OCI-LY1 (cell line): ENCODE results near the gene SNRPD1.

Experiments
- H2AFZ ChIP-seq: fragments of 200-600 bp; sonication (generic), shearing (Covaris generic); 2 replicates; pipeline ENCODE4 v1.6.0; 2014; ENCODE audit warnings: antibody characterized with exemption, mild to moderate bottlenecking, low read length
- H3F3A ChIP-seq: fragments of 200-600 bp; sonication (generic), shearing (Covaris generic); 2 replicates; pipeline ENCODE4 v1.6.0; 2014; ENCODE audit warnings: mild to moderate bottlenecking, antibody characterized with exemption, low read length, moderate library complexity; ENCODE audit not compliant: insufficient read depth
- H3K27ac ChIP-seq: fragments of 200-600 bp; sonication (generic); 2 replicates; pipeline ENCODE4 v1.5.1; 2014; ENCODE audit warnings: low read length, mixed run types, mild to moderate bottlenecking, low read depth; ENCODE audit not compliant: poor library complexity, severe bottlenecking
- H3K27me3 ChIP-seq: fragments of 200-600 bp; sonication (generic); 2 replicates; pipeline ENCODE4 v1.6.0; 2014; ENCODE audit warnings: antibody characterized with exemption, mild to moderate bottlenecking, low read length, moderate library complexity; ENCODE audit not compliant: insufficient read depth
- H3K36me3 ChIP-seq: fragments of 200-600 bp; sonication (generic); 2 replicates; pipeline ENCODE4 v1.6.1; 2014; ENCODE audit warnings: mild to moderate bottlenecking, antibody characterized with exemption, low read length, moderate library complexity, mixed read lengths; ENCODE audit not compliant: insufficient read depth
- H3K4me1 ChIP-seq: fragments of 200-600 bp; sonication (generic); 2 replicates; pipeline ENCODE4 v1.5.1; 2014; ENCODE audit warnings: mild to moderate bottlenecking, low read length, moderate library complexity; ENCODE audit not compliant: insufficient read depth, severe bottlenecking
- H3K4me2 ChIP-seq: fragments of 200-600 bp; sonication (generic), shearing (Covaris generic); 2 replicates; pipeline ENCODE4 v1.6.1; 2014; ENCODE audit warnings: low read length
- H3K4me3 ChIP-seq: fragments of 200-600 bp; sonication (generic); 2 replicates; pipeline ENCODE4 v1.5.1; 2014; ENCODE audit warnings: low read length, low read depth, mild to moderate bottlenecking, mixed read lengths; ENCODE audit not compliant: poor library complexity, severe bottlenecking
- H3K79me2 ChIP-seq: fragments of 200-600 bp; shearing (Covaris generic); 2 replicates; pipeline ENCODE4 v1.6.1; 2016; ENCODE audit warnings: mixed run types, low read length, mixed read lengths; ENCODE audit not compliant: insufficient read depth
- H3K9ac ChIP-seq: fragments of 200-600 bp; sonication (generic), shearing (Covaris generic); 2 replicates; pipeline ENCODE4 v1.6.1; 2014; ENCODE audit warnings: mild to moderate bottlenecking, low read length, mixed read lengths
- H3K9me2 ChIP-seq: fragments of 200-600 bp; sonication (generic), shearing (Covaris generic); 2 replicates; pipeline ENCODE4 v1.6.1; 2014; ENCODE audit warnings: low read depth, mild to moderate bottlenecking, low read length, mixed read lengths
- H3K9me3 ChIP-seq: fragments of 200-600 bp; shearing (Covaris generic); 2 replicates; pipeline ENCODE4 v1.6.1; 2014; ENCODE audit warnings: low read length, mixed read lengths
- H4K20me1 ChIP-seq: fragments of 200-600 bp; sonication (generic), shearing (Covaris generic); 2 replicates; pipeline ENCODE4 v1.6.0; 2016; ENCODE audit warnings: mild to moderate bottlenecking, low read length; ENCODE audit not compliant: insufficient read depth
- EZH2 ChIP-seq: fragments of 200-600 bp; sonication (generic), shearing (Covaris generic); IDR thresholded peaks from 2 replicates; pipeline ENCODE4 v1.8.0; 2017; ENCODE audit warnings: borderline replicate concordance, mixed run types, mild to moderate bottlenecking, antibody characterized with exemption, low read length, moderate library complexity, mixed read lengths
- TF ChIP-seq, protein P1 (sequence below): fragments of 200-600 bp; sonication (generic), shearing (Covaris generic); IDR thresholded peaks from 2 replicates; pipeline ENCODE4 v1.5.1; 2017; ENCODE audit warnings: mild to moderate bottlenecking, antibody characterized with exemption, low read length, moderate library complexity, mixed read lengths

The SNRPD1 gene

DNA sequence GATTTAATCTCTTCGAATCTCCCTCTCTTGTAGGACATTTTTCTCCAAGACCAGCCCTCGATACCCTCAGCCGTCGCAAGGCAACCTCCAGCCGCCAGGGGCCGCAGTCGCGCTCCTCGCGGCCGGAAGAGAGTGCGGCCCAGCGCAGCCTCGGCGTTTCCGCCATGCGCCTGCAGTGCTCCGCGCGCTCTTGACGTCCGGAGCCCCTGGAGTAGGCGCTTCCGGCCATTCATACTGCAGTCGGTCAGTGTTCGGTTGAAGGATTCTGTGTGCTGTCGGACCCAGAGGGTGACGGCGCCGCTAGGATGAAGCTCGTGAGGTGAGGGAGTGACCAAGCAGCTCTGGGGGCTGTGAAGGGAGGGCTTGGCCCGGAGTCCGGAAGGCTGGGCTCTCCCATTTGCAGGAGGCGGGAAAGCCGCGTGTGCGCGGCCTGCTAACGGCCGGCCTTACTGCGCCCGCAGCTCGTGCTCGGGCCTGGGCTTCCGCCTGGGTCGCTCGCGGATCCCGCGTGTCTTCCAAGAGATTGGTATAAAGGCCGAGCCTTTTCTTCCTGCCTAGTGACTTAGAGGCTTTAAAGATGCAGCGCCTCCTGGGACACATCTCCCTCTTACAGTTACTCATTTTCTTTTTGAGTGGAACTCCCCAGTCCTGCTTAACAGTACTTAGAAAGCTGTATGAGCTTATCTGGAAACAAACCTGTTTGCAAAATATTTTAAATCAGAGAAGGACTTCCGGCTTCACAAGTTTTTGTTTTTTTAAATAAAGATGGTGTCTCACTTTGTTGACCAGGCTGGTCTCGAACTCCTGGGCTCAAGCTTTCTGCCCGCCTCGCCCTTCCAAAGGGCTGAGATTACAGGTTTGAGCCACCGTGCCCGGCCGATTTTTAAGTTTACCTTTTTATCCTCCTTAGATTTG lies at the start of gene SNRPD1:
Gene SNRPD1 (plus strand): TSS at position 190 of the 915 bp plus-strand sequence. CDS start 116 bp downstream, at position 306.
- Histone ChIP-seq H3F3A (no peaks in the 10 kb centered on the region), H3K9ac (peak within 1 kb of the TSS; percentile 89), H3K27me3 (no peaks in the 10 kb centered on the region), H3K79me2 (peaks cover 50% of the 10 kb centered on the region), H3K9me3 (no peaks in the 10 kb centered on the region), H3K27ac (peak within 1 kb of the TSS; percentile 87), H3K9me2 (no peaks in the 10 kb centered on the region), H3K4me1 (peaks cover 28% of the 10 kb centered on the region), H3K4me2 (peak within 1 kb of the TSS; percentile 83), H3K36me3 (peaks cover 37% of the 10 kb centered on the region), H2AFZ (peak within 1 kb of the TSS; percentile 45), H4K20me1 (no peaks in the 10 kb centered on the region), H3K4me3 (peak within 1 kb of the TSS; percentile 76)
- TF ChIP-seq, protein P1, sequence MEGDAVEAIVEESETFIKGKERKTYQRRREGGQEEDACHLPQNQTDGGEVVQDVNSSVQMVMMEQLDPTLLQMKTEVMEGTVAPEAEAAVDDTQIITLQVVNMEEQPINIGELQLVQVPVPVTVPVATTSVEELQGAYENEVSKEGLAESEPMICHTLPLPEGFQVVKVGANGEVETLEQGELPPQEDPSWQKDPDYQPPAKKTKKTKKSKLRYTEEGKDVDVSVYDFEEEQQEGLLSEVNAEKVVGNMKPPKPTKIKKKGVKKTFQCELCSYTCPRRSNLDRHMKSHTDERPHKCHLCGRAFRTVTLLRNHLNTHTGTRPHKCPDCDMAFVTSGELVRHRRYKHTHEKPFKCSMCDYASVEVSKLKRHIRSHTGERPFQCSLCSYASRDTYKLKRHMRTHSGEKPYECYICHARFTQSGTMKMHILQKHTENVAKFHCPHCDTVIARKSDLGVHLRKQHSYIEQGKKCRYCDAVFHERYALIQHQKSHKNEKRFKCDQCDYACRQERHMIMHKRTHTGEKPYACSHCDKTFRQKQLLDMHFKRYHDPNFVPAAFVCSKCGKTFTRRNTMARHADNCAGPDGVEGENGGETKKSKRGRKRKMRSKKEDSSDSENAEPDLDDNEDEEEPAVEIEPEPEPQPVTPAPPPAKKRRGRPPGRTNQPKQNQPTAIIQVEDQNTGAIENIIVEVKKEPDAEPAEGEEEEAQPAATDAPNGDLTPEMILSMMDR, result peak; percentile 89
- no peak for TF ChIP-seq EZH2

DNA sequence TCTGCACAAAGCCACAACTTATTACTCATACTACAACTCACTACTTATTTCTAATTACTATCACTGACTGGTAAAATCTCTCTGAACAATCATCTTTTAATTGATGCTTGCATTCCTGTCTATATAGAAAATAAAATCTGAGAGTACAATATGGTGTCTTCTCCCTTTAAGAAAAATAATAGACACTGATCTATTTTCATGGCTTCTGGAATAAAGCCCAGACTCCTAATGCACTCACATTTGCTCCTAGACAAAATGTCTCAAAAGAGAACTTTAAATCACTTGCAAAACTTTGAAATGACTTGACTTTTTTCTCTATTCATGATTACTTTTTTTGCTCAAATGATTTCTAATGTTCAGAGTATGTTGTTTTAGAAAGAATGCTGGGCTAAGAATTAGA lies 40.3 kb upstream of the SNRPD1 start:
- Histone ChIP-seq H3K4me3 (no peak overlapping the region), H3K4me1 (no peaks in the 10 kb centered on the region), H3K9me2 (no peaks in the 10 kb centered on the region), H3K79me2 (no peaks in the 10 kb centered on the region), H3K9ac (no peak overlapping the region), H3K27ac (no peak overlapping the region), H3K27me3 (no peaks in the 10 kb centered on the region), H3F3A (no peaks in the 10 kb centered on the region), H3K36me3 (peaks cover 91% of the 10 kb centered on the region), H3K9me3 (no peaks in the 10 kb centered on the region), H3K4me2 (no peak overlapping the region), H2AFZ (no peak overlapping the region), H4K20me1 (no peaks in the 10 kb centered on the region)
- TF ChIP-seq, protein P1, result no peak
- no peak for TF ChIP-seq EZH2

DNA sequence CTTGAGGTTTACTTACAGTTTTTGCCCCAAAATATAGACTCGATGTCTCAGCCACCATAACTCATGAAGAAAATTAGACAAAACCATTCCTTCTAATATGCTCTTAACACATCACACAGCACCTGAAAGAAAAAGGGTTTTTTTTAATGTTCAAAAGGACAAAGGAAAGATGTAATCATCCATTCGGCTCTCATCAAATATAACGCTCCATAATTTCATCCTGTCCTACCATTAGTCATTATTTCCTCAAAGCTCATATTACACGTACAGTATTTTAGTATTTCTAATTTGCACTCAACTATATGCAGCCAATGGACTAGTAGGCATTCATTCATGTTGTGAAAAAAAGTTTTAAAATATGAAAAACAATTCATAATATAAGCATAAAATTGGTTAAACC lies 36.5 kb upstream of the SNRPD1 start:
- peaks cover 71% of the 10 kb centered on the region for H3K36me3 ChIP-seq
- H3K4me1 ChIP-seq, result no peaks in the 10 kb centered on the region
- TF ChIP-seq EZH2, result no peak
- TF ChIP-seq, protein P1, result no peak
- no peaks in the 10 kb centered on the region for H3K9me3 ChIP-seq
- H3K4me3 ChIP-seq, result no peak overlapping the region
- no peaks in the 10 kb centered on the region for H3K27me3 ChIP-seq
- H3K27ac ChIP-seq, result no peak overlapping the region
- no peaks in the 10 kb centered on the region for H3K9me2 ChIP-seq
- no peaks in the 10 kb centered on the region for H3F3A ChIP-seq
- no peaks in the 10 kb centered on the region for H4K20me1 ChIP-seq
- H2AFZ ChIP-seq, result no peak overlapping the region
- H3K79me2 ChIP-seq, result peaks cover 11% of the 10 kb centered on the region; the same call in 1 of the 2 replicates
- H3K4me2 ChIP-seq, result no peak overlapping the region
- no peak overlapping the region for H3K9ac ChIP-seq
